ENCODE measurements around the gene CYFIP1.

The CYFIP1 gene

GRCh38 chr15:22903961-22904534, 76.1 kb downstream of the CYFIP1 start:
- in situ Hi-C loops (cut with HindIII; ENCODE audit: low sequenced_read_pairs), result no loop called here
- no peak for DNase-seq (ENCODE audit: low read depth, low spot score)
- TF ChIP-seq CTCF (IDR thresholded peaks at IDR 0.05; ENCODE audit: low read depth, low read length), result no peak
- no peak overlapping the region for H3K4me3 ChIP-seq (ENCODE audit: low read depth, low read length)

- no peak for TF ChIP-seq CTCF (IDR thresholded peaks at IDR 0.05; ENCODE audit: low read depth, low read length)
- DNase-seq (ENCODE audit: low read depth, low spot score), result no peak
- in situ Hi-C loops (cut with HindIII; ENCODE audit: low sequenced_read_pairs), result no loop called here
- no peak overlapping the region for H3K4me3 ChIP-seq (ENCODE audit: low read depth, low read length)
Measured at GRCh38 chr15:22903427-22903826, 76.7 kb downstream of the CYFIP1 start.

- H3K4me3 ChIP-seq (ENCODE audit: low read depth, low read length), result no peak overlapping the region
- no peak for DNase-seq (ENCODE audit: low read depth, low spot score)
- TF ChIP-seq CTCF (IDR thresholded peaks at IDR 0.05; ENCODE audit: low read depth, low read length), result no peak
- in situ Hi-C loops (cut with HindIII; ENCODE audit: low sequenced_read_pairs), result no loop called here
Measured at GRCh38 chr15:22902981-22903380, 77.2 kb downstream of the CYFIP1 start.

- no peak overlapping the region for H3K4me3 ChIP-seq (ENCODE audit: low read depth, low read length)
- no peak for TF ChIP-seq CTCF (IDR thresholded peaks at IDR 0.05; ENCODE audit: low read depth, low read length)
- DNase-seq (ENCODE audit: low read depth, low spot score), result no peak
- in situ Hi-C loops (cut with HindIII; ENCODE audit: low sequenced_read_pairs), result no loop called here
Measured at GRCh38 chr15:22902578-22902977, 77.6 kb downstream of the CYFIP1 start.

GRCh38 chr15:22902046-22902445, 78.1 kb downstream of the CYFIP1 start:
- H3K4me3 ChIP-seq (ENCODE audit: low read depth, low read length), result no peak overlapping the region
- DNase-seq (ENCODE audit: low read depth, low spot score), result no peak
- TF ChIP-seq CTCF (IDR thresholded peaks at IDR 0.05; ENCODE audit: low read depth, low read length), result no peak
- in situ Hi-C loops (cut with HindIII; ENCODE audit: low sequenced_read_pairs), result no loop called here

GRCh38 chr15:22895465-22896190, 84.5 kb downstream of the CYFIP1 start:
- peak; percentile 31 for DNase-seq (ENCODE audit: low read depth, low spot score)
- TF ChIP-seq CTCF (IDR thresholded peaks at IDR 0.05; ENCODE audit: low read depth, low read length), result no peak
- in situ Hi-C loops (cut with HindIII; ENCODE audit: low sequenced_read_pairs), result no loop called here
- H3K4me3 ChIP-seq (ENCODE audit: low read depth, low read length), result no peak overlapping the region
